Pons (tissue), 1 donor: ENCODE measurements around the gene HBE1.

ENCODE experiments used
- DNase-seq: peaks from one replicate; pipeline ENCODE4 v3.0.0-alpha.2; 2016; ENCODE audit warnings: low spot score

HBE1 gene

GRCh38 chr11:5233307-5233706, 36.4 kb downstream of the HBE1 start:
- no peak for DNase-seq

- DNase-seq: no peak
Measured at GRCh38 chr11:5232821-5233220, 36.9 kb downstream of the HBE1 start.

- DNase-seq: no peak
Measured at GRCh38 chr11:5232176-5232575, 37.6 kb downstream of the HBE1 start.

- DNase-seq: no peak
Measured at GRCh38 chr11:5231111-5231510, 38.6 kb downstream of the HBE1 start.

GRCh38 chr11:5230266-5230665, 39.5 kb downstream of the HBE1 start:
- no peak for DNase-seq

GRCh38 chr11:5229796-5230195, 39.9 kb downstream of the HBE1 start:
- DNase-seq: no peak

GRCh38 chr11:5229356-5229755, 40.4 kb downstream of the HBE1 start:
- DNase-seq: no peak

- no peak for DNase-seq
Measured at GRCh38 chr11:5228124-5228523, 41.6 kb downstream of the HBE1 start.

GRCh38 chr11:5227681-5228080, 42.1 kb downstream of the HBE1 start:
- DNase-seq: no peak

GRCh38 chr11:5226732-5227310, 42.9 kb downstream of the HBE1 start, which contains the start of gene HBB:
TSS of gene HBB (minus strand) at chr11:5227071. CDS start at chr11:5227021, 50 bp downstream.
- no peak for DNase-seq

GRCh38 chr11:5225480-5225871, 44.3 kb downstream of the HBE1 start:
- no peak for DNase-seq

- no peak for DNase-seq
Measured at GRCh38 chr11:5224538-5225479, 44.9 kb downstream of the HBE1 start.

- DNase-seq: no peak
Measured at GRCh38 chr11:5223686-5224085, 46.1 kb downstream of the HBE1 start.

- no peak for DNase-seq
Measured at GRCh38 chr11:5223146-5223545, 46.6 kb downstream of the HBE1 start.
